ENCODE results near the gene ISM1.

GRCh38 chr20:13286052-13286451 lies 65.0 kb downstream of the ISM1 start:
- no peak for TF ChIP-seq POLR2A (IDR thresholded peaks at IDR 0.05)
- TF ChIP-seq, protein P1, sequence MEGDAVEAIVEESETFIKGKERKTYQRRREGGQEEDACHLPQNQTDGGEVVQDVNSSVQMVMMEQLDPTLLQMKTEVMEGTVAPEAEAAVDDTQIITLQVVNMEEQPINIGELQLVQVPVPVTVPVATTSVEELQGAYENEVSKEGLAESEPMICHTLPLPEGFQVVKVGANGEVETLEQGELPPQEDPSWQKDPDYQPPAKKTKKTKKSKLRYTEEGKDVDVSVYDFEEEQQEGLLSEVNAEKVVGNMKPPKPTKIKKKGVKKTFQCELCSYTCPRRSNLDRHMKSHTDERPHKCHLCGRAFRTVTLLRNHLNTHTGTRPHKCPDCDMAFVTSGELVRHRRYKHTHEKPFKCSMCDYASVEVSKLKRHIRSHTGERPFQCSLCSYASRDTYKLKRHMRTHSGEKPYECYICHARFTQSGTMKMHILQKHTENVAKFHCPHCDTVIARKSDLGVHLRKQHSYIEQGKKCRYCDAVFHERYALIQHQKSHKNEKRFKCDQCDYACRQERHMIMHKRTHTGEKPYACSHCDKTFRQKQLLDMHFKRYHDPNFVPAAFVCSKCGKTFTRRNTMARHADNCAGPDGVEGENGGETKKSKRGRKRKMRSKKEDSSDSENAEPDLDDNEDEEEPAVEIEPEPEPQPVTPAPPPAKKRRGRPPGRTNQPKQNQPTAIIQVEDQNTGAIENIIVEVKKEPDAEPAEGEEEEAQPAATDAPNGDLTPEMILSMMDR (IDR thresholded peaks at IDR 0.05) = no peak
